ENCODE data around the gene DUOX2.

- no peak for TF ChIP-seq CTCF (IDR thresholded peaks at IDR 0.05)
- no peak for TF ChIP-seq EP300 (IDR thresholded peaks at IDR 0.05)
- TF ChIP-seq POLR2A (IDR thresholded peaks at IDR 0.05), result no peak
These were observed 7.8 kb downstream of the DUOX2 start for GRCh38 chr15:45106002-45106790.

Measured in ovary (tissue), 3 donors.